Subcutaneous abdominal adipose tissue (tissue), 5 donors: ENCODE results near the gene DCAF10.
A peak's percentile ranks its signal among the peaks of the same experiment; 100 is the strongest.
"Not testable (repeated sequence)": the region's sequence is repeated elsewhere in the genome, so short reads cannot be mapped to it uniquely, and the experiment has no call there.

ENCODE experiments used
- H3K27ac ChIP-seq: one replicate; pipeline ENCODE4 v1.7.0; 2013; ENCODE audit warnings: low read depth, mild to moderate bottlenecking, inconsistent platforms, low read length, moderate library complexity
- H3K27me3 ChIP-seq, 5 donors: one replicate each; pipeline ENCODE4 v1.7.0; 2013; ENCODE audit warnings: low read length in 5 of 5, inconsistent platforms in 1 of 5; ENCODE audit not compliant: control insufficient read depth in 5 of 5, insufficient read depth in 4 of 5
- H3K36me3 ChIP-seq, 5 donors: one replicate each; pipeline ENCODE4 v1.7.0; 2013; ENCODE audit warnings: low read length in 5 of 5; ENCODE audit not compliant: control insufficient read depth in 5 of 5, insufficient read depth in 5 of 5
- H3K4me1 ChIP-seq, 5 donors: one replicate each; pipeline ENCODE4 v1.7.0; 2013; ENCODE audit warnings: low read length in 5 of 5, mild to moderate bottlenecking in 3 of 5, moderate library complexity in 1 of 5; ENCODE audit not compliant: control insufficient read depth in 5 of 5, insufficient read depth in 5 of 5
- H3K4me3 ChIP-seq, 5 donors: one replicate each; pipeline ENCODE4 v1.7.0; 2013; ENCODE audit warnings: low read length in 5 of 5, low read depth in 1 of 5
- H3K9ac ChIP-seq, 5 donors: one replicate each; pipeline ENCODE4 v1.7.0; 2013; ENCODE audit warnings: low read length in 5 of 5, mild to moderate bottlenecking in 4 of 5, moderate library complexity in 3 of 5
- H3K9me3 ChIP-seq, 5 donors: one replicate each; pipeline ENCODE4 v1.7.0; 2013; ENCODE audit warnings: low read length in 5 of 5; ENCODE audit not compliant: control insufficient read depth in 5 of 5
- donor health status: healthy.
- donor health status: healthy.
- donor health status: healthy.
- donor health status: healthy.
- donor health status: healthy.

Gene DCAF10

DNA sequence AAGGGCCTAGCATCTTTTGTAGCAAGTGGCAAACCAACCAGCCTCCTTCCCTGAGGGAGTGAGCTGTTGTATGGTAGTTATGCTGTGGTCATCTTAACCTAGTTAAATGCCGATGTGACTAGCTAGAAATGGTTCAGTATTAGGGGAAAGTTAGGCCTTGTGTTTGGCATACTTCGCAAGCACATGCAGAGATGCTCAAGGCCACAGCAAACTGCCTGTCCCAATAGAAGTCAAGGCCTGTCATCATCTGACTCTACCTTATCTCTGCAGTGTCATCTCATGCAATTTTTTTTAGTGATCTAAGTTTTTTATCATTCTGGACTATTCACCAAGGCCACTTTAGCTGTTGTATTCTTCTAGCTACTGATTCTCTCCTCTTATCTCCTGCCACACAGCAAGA, 10.5 kb upstream of the DCAF10 start:
- H3K4me1 ChIP-seq: peaks cover 0 to 12% (median 6%) of the 10 kb centered on the region in 5 donors
- no peaks in the 10 kb centered on the region for H3K9me3 ChIP-seq
- no peak overlapping the region for H3K9ac ChIP-seq
- no peak overlapping the region for H3K27ac ChIP-seq
- peaks cover 0 to 2% (median 0%) of the 10 kb centered on the region in 5 donors for H3K27me3 ChIP-seq
- H3K36me3 ChIP-seq: peaks cover 0 to 4% (median 0%) of the 10 kb centered on the region in 5 donors
- no peak overlapping the region for H3K4me3 ChIP-seq

DNA sequence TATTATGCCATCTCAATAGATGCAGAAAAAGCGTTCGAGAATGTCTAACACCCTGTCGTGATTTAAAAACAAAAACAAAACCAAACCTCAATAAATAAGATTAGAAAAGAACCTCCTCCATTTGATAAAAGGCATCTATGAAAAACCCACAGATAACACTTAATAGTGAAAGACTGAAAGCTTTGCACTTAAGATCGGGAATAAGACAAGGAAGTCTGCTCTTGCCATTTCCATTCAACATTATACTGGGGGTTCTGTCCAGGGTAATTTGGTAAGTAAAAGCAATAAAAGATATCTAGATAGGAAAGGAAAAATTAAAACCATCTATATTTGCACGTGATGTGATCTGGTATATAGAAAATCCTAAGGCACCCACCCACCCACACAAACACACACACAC, 8.5 kb upstream of the DCAF10 start:
- Histone ChIP-seq H3K36me3 (peaks cover 0 to 4% (median 0%) of the 10 kb centered on the region in 5 donors), H3K4me1 (peaks cover 0 to 6% (median 0%) of the 10 kb centered on the region in 5 donors), H3K27me3 (peaks cover 0 to under 1% (median 0%) of the 10 kb centered on the region in 5 donors), H3K27ac (no peak overlapping the region), H3K9ac (no peak overlapping the region), H3K4me3 (no peak overlapping the region), H3K9me3 (no peaks in the 10 kb centered on the region)

DNA sequence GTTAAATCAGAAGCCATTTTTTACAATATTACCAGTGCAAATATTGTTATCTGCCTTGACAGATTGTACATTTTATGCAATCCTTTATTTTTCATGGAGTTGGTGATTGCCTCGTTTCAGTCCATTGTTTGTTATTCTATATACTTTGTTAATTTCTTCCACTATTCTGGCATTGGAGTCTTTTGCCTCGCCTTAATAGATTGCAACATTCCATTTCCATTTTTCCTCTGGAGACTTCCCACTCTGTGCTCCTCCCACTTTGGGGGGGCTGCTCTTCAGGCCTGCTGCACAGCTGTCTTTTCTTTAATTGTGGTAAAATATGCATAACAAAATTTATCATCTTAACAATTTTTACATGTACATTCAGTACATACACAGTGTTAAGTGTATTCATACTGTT, 4.4 kb upstream of the DCAF10 start:
- no peaks in the 10 kb centered on the region for H3K9me3 ChIP-seq
- H3K4me3 ChIP-seq: no peak overlapping the region
- no peaks in the 10 kb centered on the region for H3K27me3 ChIP-seq
- H3K27ac ChIP-seq: no peak overlapping the region
- H3K36me3 ChIP-seq: no peaks in the 10 kb centered on the region
- H3K9ac ChIP-seq: no peak overlapping the region
- peaks cover 2 to 13% (median 8%) of the 10 kb centered on the region in 5 donors for H3K4me1 ChIP-seq

DNA sequence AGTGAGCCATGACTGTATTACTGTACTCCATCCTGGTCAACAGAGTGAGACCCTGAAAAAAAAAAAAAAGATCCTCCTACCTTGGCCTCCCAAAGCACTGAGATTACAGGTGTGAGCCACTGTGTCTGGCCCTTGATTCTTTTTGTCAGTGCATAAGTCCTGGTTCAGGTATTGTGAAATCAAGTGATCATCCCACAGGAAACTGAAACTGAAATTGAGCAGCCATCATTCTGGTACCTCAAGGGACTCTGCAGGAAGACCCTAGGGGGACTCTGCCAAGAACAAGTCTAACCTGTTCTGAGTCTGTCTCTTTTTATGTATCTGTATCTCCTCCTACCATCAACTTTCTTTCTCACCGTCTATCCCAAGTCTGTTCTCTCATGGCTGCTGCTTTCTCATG, 1.9 kb upstream of the DCAF10 start:
- Histone ChIP-seq H3K9ac (no peak overlapping the region), H3K4me1 (peaks cover 10 to 33% (median 27%) of the 10 kb centered on the region in 5 donors), H3K27ac (no peak overlapping the region), H3K9me3 (no peaks in the 10 kb centered on the region), H3K27me3 (no peaks in the 10 kb centered on the region), H3K36me3 (no peaks in the 10 kb centered on the region), H3K4me3 (no peak overlapping the region)

DNA sequence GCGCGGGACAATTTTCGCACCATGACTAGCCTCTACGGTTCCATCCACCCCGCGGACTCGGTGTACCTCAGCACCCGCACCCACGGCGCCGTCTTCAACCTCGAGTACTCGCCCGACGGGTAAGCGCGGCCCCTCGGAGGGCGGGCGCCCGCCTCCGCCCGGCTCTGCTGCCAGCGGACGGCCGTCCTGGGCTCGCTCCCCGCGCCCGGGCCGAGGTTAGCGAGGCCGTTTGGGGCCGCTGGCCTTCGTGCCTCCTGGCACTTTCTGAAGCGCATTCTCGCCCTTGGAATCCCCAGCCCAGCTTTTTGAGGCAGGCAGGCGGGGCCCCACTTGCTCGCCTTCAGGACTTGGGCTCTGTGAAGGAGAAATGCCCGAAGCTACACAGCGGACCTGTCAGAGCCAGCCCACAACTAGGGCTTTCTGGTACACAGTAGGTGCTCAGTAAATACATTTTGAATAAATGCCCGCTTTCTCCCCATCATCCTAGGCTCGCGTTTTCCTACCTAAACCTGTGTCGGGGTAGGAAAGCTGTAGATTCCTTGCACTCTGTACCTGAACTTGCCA, 772 bp downstream of the DCAF10 start:
- peak overlapping the region; percentile 73 to 99 (median 93) for H3K9ac ChIP-seq
- H3K4me1 ChIP-seq: peaks cover 10 to 34% (median 27%) of the 10 kb centered on the region in 5 donors
- H3K27ac ChIP-seq: peak overlapping the region; percentile 88
- H3K4me3 ChIP-seq: peak overlapping the region; percentile 79 to 99 (median 88)
- H3K27me3 ChIP-seq: no peaks in the 10 kb centered on the region
- no peaks in the 10 kb centered on the region for H3K36me3 ChIP-seq
- no peaks in the 10 kb centered on the region for H3K9me3 ChIP-seq

DNA sequence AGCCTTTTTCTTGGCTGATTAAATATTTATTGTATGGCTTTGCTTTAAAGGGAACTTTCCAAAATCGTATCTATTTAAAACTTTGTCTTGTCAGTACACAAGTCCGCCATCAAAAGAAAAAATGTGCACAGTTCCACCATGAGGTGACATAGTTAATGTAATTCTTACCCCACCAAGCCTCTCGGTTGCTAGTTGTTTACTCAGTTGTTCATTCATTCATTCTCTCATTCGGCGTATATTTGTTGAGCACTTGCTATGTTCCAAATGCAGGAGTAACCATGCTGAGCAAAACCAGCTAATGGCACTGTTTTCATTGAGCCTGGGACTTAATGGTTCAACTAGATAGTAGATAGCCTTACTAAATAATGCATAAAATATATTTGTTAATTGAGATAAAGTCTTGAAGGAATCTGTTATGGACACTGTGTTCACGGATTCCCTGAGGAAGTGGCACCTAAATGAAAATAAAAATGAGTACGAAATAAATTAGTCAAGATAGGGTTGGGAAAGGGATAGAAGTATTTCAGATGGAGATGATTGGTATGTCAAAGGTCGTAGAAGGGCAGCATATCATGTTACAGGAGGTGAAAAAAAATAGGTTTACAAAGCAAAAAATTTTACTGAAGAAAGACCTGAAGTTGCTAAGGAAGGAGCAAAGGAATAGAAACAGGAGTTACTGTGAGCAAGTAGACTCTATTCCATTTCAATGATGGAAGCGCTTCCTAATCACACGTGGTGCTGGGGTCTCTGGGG, 1.5 kb downstream of the DCAF10 start:
- H3K27me3 ChIP-seq: no peaks in the 10 kb centered on the region
- no peaks in the 10 kb centered on the region for H3K9me3 ChIP-seq
- H3K36me3 ChIP-seq: no peaks in the 10 kb centered on the region
- H3K27ac ChIP-seq: peak overlapping the region; percentile 88
- peaks cover 10 to 34% (median 27%) of the 10 kb centered on the region in 5 donors for H3K4me1 ChIP-seq
- H3K9ac ChIP-seq: peak overlapping the region; percentile 73 to 99 (median 93)
- peak overlapping the region; percentile 79 to 99 (median 88) for H3K4me3 ChIP-seq

DNA sequence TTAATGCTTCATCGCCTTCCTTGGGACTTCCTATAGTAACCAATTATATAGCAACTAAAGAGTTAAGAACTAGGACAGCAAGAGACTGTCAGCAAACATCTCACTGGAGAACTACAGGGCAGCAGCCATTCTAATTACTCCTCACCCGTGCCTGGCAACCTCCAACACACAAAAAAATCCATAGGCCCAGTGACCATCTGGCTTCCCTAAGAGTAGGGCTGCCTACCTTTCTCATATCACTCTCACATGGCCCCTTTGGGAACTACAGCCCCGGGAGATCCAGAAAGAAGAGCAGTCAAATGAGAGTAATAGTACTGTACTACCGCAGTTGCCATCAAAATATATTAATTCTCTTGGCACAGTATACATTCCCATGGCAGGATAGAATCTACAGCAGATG, 5.7 kb downstream of the DCAF10 start:
- H3K4me1 ChIP-seq: peaks cover 9 to 25% (median 15%) of the 10 kb centered on the region in 5 donors
- H3K4me3 ChIP-seq: no peak overlapping the region
- H3K9ac ChIP-seq: peak overlapping the region in 1 of 5 donors; percentile 34
- H3K27me3 ChIP-seq: no peaks in the 10 kb centered on the region
- no peaks in the 10 kb centered on the region for H3K9me3 ChIP-seq
- H3K36me3 ChIP-seq: peaks cover 0 to 4% (median 3%) of the 10 kb centered on the region in 5 donors
- H3K27ac ChIP-seq: no peak overlapping the region

DNA sequence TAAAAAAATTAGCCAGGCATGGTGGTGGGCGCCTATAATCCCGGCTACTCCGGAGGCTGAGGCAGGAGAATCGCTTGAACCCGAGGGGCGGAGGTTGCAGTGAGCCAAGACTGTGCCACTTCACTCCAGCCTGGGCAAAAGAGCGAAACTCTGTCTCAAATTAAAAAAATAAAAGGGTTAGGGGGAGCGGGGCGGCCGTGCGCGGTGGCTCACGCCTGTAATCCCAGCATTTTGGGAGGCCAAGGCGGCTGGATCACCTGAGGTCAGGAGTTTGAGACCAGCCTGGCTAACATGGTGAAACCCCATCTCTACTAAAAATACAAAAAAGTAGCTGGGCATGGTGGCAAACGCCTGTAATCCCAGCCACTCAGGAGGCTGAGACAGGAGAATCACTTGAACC, 9.1 kb downstream of the DCAF10 start:
- not testable (repeated sequence) for H3K36me3 ChIP-seq, H3K27me3 ChIP-seq, H3K4me1 ChIP-seq, H3K4me3 ChIP-seq, H3K9ac ChIP-seq, H3K9me3 ChIP-seq, H3K27ac ChIP-seq

DNA sequence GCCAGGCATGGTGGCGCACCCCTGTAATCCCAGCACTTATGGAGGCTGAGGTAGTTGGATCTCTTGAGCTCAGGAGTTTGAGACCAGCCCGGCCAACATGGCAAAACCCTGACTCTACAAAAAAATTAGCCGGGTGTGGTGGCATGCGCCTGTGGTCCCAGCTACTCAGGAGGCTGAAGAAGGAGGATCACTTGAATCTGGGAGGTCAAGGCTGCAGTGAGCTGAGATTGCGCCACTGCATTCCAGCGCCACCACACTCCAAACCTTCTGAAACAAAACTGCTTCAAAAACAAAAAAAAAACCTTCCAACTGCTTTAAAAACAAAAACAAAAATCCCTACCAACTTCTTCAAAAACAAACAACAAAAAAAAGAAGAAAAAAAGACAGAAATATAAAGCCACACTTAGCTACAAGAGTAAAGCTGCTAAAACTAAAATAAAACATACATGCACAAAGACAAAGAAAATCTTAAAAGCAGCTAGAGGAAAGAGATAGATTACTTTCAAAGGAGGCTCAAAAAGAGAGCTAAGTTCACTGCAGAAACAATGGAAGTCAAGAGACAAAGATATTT, 11.4 kb downstream of the DCAF10 start:
- no peaks in the 10 kb centered on the region for H3K9me3 ChIP-seq
- no peaks in the 10 kb centered on the region for H3K27me3 ChIP-seq
- no peak overlapping the region for H3K27ac ChIP-seq
- H3K9ac ChIP-seq: no peak overlapping the region
- H3K4me3 ChIP-seq: no peak overlapping the region
- H3K36me3 ChIP-seq: peaks cover 0 to 4% (median 3%) of the 10 kb centered on the region in 5 donors
- no peaks in the 10 kb centered on the region for H3K4me1 ChIP-seq

DNA sequence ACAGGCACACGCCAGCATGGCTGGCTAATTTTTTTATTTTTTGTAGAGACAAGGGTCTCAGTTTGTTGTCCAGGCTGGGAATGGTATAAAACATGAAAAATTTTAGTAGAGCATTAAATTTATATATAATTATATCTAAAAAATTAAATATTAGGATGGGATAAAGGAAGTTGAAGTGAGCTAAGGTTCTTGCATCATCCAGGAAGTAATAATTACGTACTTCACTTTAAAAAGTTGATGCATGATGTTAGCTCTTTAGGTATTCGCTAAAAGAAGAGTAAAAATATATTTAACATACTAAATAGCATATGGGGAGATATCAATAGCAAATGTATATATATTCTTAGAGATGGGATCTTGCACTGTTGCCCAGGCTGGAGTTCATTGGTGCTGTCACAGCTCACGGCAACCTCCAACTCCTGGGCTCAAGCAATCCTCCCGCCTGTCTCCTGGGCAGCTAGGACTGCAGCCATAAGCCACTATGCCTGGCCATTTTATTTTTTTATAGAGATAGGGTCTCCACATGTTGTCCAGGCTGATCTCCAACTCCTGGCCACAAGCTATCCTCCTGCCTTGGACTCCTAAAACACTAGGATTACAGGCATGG, 12.3 kb downstream of the DCAF10 start:
- no peaks in the 10 kb centered on the region for H3K9me3 ChIP-seq
- H3K27ac ChIP-seq: no peak overlapping the region
- H3K9ac ChIP-seq: peak overlapping the region in 1 of 5 donors; percentile 14
- H3K36me3 ChIP-seq: peaks cover 0 to 3% (median 1%) of the 10 kb centered on the region in 5 donors
- H3K4me1 ChIP-seq: no peaks in the 10 kb centered on the region
- no peaks in the 10 kb centered on the region for H3K27me3 ChIP-seq
- no peak overlapping the region for H3K4me3 ChIP-seq
